ENCODE data around the gene SPEM3.

- TF ChIP-seq CTCF (conservative IDR thresholded peaks at IDR 0.05; ENCODE audit: low read length) (no peak), EZH2phosphoT487 (IDR thresholded peaks at IDR 0.05; ENCODE audit: borderline replicate concordance) (no peak)
Measured at GRCh38 chr17:7443499-7444485, 15.1 kb downstream of the SPEM3 start.
